CD4-positive, alpha-beta T cell treated with Interleukin-2 at 100 ng/mL for 4 hours (primary cell): ENCODE measurements around the gene PPP4R1.
A peak's percentile ranks its signal among the peaks of the same experiment; 100 is the strongest.
"Not testable (repeated sequence)": the region's sequence is repeated elsewhere in the genome, so short reads cannot be mapped to it uniquely, and the experiment has no call there.

ENCODE experiments used
- DNase-seq: peaks from one replicate; pipeline ENCODE4 v3.0.0-alpha.2; 2020; ENCODE audit warnings: low spot score

The PPP4R1 gene

DNA sequence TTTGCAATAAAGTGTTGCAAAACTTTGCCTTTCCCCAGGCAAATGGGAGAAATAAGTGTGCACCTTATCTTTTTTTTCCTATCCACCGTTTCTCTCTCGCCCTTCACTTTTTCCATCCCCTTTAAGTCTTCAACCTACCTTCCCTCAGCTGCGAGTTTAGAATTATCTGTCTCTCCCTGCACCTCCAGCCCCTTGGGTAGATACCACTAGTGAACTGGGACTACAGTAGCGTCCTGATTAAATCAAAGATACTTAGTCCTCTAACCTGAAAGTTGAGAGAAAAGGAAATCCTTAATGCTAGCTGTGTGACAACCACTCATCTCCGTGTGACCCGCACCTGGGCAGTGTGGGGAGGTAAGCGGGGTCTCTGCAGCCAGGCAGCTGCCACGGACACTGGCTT lies 16.1 kb upstream of the PPP4R1 start:
- DNase-seq: no peak

DNA sequence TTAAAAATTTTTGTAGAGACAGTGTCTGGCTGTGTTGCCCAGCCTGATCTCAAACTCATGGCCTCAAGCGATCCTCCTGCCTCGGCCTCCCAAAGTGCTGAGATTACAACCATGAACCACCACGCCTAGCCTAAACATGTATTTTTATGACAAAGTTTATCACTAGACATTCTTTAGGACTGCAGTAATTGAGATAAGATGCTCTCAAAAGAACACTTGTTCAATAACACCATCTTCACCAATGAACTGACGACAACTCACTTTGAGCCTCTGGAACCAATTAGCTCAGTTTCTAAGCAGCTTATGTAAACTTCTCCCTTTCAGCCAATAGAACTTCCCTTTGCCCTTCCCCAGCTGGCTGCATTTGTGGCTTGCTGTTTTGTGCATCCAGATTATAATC lies 15.3 kb upstream of the PPP4R1 start:
- no peak for DNase-seq

DNA sequence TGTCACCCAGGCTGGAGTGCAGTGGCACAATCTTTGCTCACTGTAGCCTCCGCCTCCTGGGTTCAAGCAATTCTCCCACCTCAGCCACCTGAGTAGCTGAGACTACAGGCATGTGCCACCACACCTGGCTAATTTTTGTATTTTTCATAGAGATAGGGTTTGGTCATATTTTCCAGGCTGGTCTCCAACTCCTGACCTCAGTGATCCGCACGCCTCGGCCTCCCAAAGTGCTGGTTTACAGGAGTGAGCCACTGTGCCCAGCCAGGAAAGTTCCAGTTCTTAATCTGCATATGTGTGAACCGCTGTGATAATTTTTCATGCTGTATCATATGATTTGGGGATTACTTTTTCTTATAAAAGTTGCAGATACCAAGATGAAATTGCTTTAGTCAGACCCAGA lies 14.6 kb upstream of the PPP4R1 start:
- DNase-seq: no peak

DNA sequence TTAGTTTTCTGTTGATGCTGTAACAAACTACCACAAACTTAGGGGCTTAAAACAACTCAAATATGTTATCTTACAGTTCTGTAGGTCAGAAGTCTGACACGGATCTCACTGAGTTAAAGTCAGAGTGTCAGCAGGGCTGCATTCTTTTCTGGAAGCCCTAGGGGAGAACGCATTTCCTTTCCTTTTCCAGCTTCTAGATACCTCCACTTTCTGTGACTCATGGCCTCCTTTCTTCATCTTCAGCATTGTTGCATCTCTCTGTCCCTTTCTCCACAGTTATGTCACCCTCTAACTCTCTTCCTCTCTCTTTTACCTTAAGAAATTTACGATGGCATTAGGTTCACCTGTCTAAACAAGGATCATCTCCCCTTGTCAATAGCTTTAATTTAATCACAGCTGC lies 13.3 kb upstream of the PPP4R1 start:
- DNase-seq: no peak

DNA sequence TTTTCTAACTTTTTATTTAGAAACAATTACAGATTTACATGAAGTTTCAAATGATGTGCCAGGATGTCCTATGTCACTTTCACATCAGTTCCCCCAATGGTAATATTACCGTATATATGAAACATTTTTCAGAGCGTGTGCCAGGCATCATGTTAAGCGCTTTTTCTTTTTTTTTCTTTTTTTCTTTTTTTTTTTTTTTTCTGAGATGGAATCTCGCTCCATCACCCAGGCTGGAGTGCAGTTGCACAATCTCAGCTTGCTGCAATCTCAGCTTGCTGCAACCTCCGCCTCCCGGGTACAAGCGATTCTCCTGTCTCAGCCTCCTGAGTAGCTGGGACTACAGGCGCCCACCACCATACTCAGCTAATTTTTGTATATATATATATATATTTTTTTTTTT lies 5.6 kb upstream of the PPP4R1 start:
- DNase-seq: no peak

DNA sequence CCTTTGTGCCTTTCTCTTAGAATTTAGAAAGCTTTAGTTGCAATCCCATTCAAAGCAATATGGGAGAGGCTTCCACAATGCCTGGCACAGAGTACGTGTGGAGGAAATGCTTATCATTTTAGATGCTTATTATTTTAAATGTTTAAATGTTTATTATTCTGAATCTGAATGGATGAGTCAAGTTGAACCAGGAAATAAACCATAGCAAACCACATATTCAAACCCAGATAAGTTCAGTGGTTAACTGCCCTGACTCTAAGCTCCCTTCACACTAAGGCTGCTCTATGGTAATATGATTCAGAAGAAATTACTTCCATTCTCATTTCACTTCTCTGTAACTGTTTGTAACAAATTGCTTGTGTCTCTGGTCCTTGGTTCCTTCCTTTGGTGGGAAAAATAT lies 5.2 kb upstream of the PPP4R1 start:
- peak; percentile 30 for DNase-seq

DNA sequence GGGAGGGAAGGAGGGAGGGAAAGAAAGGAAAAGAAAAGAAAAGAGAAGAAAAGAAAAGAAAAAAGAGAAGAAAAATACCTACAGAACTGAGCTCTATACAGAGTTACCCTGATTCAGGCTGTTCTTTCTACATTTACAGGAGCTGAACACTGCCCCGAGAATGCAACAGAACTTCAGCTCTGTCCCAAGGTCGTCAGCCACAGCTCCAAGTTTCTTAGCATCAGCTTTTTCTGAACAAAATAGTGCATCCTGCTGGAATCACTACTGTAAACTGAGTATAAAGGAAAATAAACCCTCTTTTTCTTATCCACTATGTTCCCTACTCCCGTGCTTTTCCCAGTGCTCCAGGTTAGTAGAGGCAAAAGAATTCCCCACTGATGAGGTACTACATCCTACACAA lies 4.7 kb upstream of the PPP4R1 start:
- DNase-seq: no peak

DNA sequence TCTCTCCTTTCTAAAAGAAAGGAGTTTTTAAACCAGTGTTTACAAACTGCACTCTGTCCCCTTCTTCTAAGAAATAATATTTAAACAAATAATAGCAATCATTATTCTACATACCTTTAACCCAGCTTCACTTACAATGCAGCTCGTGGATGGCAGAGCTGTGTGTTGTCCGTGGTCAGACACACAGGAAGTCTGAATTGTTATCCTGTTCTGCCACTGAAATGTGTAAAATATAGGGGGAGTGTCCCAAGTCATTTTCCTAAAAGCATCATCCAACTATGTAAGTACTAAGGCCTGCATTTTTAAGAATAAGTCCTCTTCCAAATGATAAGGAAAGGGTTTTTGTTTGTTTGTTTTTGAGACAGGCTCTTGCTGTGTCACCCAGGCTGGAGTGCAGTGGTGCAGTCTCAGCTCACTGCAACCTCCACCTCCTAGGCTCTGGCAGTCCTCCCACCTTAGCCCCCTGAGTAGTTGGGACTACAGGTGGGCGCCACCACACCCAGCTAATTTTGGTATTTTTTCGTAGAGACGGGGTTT lies 2.7 kb upstream of the PPP4R1 start:
- DNase-seq: no peak

DNA sequence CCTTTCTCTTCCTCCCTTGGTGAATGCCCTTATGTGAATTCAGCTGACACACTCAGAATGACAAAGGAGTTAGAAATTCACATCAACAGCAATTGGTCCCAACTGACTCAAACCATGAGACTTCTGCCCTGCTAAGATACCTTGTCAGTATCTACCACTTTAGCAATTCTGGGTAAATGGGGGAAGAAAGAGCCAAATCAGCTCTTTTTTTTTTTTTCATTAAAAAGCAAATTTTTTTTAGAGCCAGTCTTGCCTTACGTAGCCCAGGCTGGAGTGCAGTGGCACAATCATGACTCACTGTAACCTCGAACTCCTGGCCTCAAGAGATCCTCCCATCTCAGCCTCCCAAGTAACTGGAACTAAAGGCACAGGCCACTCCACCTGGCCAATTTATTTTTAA lies 1.7 kb upstream of the PPP4R1 start:
- DNase-seq: no peak

DNA sequence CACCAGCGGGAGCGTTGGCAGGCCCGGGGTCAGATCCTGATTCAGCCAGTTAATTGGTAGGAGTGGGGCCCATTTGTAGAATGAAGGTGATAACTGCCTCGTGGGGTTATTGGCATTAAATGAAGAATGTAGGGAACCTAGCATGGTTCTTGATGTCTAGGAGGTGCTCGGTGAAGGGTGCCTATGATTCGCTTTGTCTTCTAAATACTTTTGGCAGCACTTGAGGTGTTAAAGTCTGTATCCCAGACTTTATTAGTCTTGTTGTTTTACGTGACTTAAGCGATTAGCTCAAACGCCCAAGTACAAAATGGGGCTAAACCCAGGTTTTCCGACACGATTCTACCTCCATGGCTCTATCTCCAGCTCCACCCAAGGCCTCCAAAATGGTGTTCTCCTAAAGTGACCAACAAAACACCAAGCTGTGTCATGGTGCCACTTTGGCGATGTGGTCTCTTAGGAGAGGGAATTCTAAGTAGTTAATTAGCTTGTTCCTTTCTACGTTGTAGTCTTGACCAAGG lies 980 bp upstream of the PPP4R1 start:
- DNase-seq: no peak

DNA sequence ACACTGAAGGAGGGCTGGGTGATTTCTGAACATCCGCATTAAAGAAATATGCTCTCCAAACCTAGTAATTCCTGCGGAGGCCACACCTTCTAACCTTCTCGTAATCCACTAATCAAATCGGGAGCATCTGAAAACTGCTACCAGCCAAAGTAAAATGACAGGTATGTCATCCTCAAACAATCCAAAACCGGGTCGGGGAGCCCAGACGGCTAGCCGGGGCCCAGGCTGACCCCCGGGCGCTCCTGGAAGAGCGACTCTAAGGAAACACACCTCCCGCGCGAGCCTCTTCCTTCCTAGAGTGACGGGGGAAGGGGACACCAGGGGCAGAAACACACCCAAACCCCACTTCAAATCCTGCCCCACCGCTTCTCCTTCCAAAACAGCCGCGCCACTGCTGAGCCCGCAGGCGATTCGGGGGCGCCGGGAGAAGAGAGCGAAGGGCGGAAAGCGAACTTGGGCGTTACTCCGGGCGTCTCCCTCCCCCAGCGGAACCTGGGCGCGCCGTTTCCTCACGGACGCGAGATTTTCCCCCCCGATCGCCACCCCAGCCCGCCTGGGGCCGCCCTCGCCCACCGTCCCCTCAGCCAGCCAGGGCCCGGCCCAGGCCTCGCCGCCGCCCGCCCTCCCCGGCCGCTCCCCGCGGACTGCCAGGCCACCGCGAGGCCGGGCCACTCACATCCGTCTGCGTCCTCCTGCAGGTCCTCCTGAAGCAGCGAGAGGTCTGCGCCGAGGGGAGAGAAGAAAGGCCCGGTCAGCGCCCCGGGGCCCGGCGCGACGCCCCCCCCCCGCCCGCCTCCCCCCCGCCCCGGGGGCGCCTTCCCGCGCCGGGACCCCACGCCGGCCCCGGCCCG lies 584 bp downstream of the PPP4R1 start:
- DNase-seq: peak; percentile 34

DNA sequence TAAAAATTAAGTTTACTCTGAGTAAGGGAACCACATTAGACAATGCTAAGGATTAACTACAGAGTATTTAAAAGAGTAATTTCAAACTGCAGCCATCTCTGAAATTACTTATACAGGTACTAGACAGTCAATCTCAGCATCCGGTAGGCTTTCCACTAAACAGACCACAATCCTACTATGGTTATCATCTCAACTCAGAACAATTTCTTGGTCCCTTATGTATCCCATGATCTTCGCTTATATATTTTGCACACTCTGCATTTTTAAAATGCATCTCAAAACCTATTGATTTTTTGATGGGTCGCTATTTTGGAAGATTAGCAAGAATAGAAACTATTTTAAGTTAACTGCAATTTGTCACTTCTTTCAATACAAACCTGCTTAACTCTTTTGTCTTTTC lies 1.4 kb downstream of the PPP4R1 start:
- DNase-seq: no peak

DNA sequence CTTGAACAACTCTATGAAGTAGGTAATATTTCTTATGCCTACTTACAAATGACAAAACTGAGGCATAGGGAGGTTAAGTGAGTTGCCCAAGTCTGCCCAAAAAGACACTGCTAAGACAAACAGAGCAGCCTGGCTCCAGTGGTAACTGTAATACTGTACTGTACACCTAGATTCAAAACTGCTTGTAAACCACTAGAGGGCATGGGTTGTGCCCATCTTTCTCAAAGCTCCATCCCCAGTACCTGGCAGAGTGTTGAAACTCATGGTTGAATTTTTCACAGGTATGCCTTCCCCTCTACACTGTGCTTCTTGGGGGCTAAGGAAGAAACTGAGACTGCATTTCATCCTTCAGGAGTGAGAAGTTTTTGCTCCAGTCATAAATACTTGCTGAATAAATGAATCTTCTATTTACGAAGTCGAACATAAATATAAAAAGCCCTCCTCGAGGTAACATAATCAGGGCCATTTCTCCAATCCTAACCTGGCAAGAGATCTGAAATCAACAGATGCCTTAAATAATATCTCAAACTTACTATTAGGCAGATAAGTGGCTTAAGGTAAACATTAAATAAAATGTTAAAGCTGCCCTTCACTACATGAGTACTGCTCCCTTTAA lies 2.0 kb downstream of the PPP4R1 start:
- peak; percentile 62 for DNase-seq

DNA sequence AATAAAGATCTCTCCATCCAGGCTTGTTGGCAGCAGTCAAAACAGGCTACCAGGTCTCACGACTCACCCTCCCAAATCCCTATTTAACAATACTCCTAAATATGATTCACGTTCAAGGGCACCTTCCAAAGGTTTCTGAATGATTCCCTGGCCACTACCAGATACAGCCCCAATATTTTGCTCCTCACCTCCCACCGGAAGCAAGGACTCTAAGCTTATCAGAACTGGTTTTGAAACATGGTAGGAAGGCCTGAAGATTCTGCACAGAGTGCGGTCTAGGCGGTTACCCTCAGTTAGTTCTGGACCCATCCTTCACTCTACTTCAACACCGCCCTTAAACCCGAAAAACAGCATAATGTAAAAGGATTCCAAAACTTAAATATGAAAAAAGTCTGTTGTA lies 5.2 kb downstream of the PPP4R1 start:
- DNase-seq: no peak

DNA sequence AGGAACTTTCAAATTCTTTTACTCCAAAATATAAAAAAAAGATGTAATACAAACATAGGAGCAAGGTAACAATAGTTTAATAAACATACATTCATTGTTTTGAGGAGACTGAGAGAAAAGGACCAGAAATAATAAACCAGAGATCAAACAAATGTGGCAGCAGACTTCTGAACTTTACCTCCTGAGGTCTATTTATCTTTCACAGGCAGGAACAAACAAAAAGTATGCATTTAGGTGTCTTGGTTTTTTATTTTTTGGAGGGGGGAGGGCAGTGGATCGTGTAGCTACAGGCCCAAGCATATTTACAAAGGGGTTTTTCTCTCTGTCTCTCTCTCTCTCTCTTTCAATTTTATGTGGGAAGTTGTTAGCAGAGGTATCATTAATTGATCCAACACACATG lies 5.6 kb downstream of the PPP4R1 start:
- DNase-seq: no peak

DNA sequence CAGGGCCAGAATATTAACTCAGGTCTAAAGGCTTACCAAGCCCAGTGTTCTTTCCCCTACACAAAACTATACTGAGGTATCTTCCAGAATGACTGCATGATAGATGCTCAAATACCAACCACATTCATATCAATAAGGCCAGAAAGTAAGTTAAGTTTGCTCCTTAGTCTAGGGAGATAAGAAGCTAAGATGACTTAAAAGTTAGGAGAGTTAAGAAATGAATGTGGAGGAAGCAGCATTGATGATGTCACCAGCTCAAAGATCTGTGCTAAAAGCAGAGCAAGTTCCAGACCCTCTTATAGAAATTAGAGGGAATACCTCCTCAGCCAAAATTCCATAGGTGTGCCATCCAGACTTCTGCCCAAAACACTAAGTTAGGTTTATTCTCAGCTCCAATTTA lies 6.1 kb downstream of the PPP4R1 start:
- no peak for DNase-seq

DNA sequence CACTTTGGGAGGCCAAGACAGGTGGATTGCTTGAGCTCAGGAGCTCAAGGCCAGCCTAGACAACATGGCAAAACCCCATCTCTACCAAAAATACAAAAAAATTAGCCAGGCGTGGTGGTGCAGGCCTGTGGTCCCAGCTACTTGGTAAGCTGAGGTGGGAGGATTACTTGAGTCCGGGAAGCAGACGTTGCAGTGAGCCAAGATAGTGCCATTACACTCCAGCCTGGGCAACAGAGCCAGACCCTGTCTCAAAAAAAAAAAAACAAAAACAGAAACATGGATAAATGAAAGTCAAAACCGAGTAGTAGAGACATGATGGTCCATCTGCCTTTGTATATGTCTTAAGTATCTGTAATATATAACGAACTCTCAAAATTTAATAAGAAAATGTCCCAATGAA lies 7.2 kb downstream of the PPP4R1 start:
- DNase-seq: not testable (repeated sequence)

DNA sequence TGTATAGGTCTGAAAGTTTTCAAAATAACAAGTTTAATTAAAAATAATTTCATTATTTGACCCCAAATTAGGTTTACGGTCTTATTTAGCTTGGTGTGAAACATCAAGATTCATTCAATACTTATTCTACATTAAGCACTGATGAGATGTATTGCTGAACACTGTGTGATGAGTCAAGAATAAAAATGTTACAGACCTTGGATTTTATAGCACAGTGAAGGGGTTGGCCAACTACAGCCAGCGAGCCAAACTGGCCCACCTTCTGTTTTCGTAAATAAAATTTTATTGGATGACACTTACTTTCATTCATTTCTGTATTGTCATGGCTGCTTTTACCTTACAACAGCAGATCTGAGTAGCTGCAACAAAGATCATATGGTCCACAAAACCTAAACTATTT lies 8.3 kb downstream of the PPP4R1 start:
- no peak for DNase-seq

DNA sequence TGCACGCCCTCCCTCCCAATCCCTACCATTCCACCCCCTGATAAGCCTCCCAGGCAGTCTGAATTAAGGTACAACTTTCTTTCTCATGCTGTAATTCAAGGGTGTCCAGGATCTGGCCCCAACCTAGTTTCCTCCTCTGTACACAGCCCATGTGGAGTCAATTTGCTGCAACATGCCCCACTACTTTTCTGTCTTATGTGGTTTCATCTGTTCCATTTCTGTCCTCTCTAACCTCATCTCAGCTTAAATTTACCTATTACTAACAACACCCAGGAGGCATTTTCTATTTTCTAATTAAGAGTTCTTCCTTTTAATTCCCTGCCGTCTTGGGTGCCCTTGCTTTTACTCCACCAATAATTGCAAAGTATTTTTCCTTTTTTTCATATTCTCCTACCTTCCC lies 10.0 kb downstream of the PPP4R1 start:
- no peak for DNase-seq

DNA sequence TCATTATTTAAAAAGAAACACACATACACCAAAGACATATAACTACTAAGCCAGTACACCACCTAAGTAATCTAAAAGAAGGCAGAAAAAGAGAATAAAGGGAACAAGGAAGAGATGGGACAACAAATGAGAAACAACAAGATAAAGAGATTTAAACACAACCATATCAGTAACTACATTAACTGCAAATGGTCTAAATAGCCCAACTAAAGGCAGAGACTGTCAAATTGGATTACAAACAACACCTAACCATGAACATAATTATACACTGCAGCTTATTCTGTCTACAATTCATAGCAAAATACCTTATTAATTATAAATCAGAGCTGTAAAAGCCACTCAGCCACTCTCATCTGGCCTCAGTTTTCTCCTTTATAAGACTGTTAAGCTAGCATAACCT lies 15.0 kb downstream of the PPP4R1 start:
- DNase-seq: no peak

DNA sequence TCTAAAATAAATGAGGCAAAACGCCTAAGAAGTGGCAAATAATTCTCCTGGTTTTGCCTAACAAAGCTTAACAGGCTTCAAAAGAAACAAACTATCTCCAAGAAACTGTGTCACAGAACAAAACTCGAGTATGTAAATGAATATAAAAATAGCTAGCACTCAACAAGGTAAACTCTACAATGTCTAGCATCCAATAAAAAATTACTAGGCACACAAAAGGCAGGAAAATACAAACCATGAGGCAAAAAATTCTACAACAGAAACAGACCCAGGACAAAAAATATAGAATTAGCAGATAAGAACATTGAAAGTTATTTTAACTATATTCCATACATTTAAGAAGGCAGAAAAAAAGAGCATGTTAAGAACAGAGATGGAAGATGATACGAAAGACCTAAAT lies 16.8 kb downstream of the PPP4R1 start:
- DNase-seq: no peak

DNA sequence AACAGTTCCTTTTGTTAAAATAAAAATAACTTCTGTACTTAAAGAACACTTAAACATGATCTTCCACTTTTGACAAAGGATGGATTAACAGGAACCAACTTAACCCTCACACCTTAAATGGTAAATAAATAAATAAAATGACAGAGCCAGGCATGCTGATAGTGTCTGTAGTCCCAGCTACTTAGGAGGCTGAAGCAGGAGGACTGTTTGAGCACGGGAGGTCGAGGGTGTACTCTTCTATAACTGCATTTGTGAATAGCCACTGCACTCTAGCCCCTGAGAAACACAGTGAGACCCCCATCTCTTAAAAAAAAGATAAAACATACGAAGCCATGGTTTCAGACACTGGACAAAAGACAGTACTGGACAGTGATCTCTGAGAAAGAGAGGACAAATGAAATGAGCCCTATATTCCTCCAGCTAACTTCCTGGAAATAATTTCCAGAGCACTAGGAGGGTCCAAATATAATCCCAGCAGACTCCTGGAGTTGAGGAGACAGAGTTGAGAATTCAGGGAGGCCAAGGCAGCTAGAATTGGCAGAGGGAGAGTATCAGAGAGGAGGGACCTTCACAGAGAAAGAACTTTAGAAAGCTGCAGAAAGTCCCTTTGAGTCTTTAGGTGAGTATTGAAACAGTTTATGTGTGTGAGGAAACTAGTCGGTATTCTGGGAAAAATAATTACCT lies 17.4 kb downstream of the PPP4R1 start:
- DNase-seq: no peak

DNA sequence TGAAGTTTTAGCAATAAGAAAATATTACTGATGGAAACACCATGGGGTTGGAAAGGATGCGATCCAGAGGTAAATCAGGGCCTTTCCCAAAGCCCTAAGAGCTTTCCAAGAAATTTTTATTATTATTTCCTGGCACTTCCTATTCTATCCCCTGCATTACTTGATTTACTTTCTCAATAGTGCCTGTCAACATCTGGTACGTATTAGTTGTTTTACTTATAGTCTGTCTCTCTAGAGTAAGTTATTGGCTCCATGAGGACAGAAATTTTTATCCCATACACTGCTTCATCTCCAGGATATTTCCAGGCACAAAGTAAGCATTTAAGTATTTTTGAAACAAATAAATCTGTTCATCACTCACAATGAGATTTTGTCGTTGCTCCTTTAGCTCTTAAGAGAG lies 18.1 kb downstream of the PPP4R1 start:
- DNase-seq: no peak
